GM12875 (cell line): Measurements from ENCODE around the gene KRT71.

ENCODE experiments used
- H3K4me3 ChIP-seq: one replicate; pipeline ENCODE4 v1.5.1; 2011; ENCODE audit warnings: low read depth, low read length, control low read depth
- TF ChIP-seq, protein P1 (sequence below): IDR thresholded peaks from 2 replicates; pipeline ENCODE4 v1.5.1; 2011; ENCODE audit warnings: low read depth, mild to moderate bottlenecking, control low read depth, inconsistent platforms, low read length, moderate library complexity, borderline replicate concordance; ENCODE audit not compliant: insufficient read depth

Gene KRT71

DNA sequence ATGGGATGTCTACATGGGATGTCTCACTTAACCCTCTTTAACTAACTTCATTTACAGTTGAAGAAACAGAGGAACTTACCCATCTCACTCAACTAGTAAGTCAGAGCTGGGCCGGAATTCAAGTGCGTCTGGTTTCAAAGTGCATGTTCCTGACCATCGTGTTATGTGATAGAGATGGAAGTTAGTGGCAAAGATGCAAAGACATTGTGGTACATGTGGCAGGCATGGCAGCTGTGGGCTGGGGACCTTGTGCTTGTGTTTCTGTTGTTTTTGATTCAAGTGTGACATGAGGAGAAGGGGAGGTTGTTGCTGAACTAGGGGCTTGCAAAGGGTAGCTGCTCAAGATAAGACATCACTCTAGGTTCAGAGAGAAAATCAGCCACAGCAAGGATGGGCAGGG lies 23.0 kb upstream of the KRT71 start:
- TF ChIP-seq, protein P1, sequence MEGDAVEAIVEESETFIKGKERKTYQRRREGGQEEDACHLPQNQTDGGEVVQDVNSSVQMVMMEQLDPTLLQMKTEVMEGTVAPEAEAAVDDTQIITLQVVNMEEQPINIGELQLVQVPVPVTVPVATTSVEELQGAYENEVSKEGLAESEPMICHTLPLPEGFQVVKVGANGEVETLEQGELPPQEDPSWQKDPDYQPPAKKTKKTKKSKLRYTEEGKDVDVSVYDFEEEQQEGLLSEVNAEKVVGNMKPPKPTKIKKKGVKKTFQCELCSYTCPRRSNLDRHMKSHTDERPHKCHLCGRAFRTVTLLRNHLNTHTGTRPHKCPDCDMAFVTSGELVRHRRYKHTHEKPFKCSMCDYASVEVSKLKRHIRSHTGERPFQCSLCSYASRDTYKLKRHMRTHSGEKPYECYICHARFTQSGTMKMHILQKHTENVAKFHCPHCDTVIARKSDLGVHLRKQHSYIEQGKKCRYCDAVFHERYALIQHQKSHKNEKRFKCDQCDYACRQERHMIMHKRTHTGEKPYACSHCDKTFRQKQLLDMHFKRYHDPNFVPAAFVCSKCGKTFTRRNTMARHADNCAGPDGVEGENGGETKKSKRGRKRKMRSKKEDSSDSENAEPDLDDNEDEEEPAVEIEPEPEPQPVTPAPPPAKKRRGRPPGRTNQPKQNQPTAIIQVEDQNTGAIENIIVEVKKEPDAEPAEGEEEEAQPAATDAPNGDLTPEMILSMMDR: no peak
- no peak overlapping the region for H3K4me3 ChIP-seq

DNA sequence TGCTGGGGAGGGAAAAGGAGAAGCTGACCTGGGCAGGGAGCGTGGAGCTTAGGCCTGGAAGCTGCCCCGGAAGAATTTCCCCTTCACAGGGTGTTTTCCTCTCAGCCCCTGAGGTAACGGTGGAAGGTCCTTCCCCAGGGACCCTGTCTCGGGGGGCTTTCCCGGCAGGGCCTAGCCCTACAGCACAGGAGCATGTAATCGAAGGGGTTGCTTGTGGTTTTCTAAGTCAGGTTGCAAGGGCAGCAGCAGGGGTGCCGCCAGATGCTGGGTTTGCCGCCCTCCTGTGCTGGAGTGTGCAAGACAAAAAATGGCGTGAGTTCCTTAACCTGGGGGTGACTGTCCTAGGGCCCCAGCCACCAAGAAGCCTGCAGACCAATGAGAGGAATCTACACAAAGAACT lies 22.3 kb upstream of the KRT71 start:
- H3K4me3 ChIP-seq: no peak overlapping the region
- TF ChIP-seq, protein P1: no peak

DNA sequence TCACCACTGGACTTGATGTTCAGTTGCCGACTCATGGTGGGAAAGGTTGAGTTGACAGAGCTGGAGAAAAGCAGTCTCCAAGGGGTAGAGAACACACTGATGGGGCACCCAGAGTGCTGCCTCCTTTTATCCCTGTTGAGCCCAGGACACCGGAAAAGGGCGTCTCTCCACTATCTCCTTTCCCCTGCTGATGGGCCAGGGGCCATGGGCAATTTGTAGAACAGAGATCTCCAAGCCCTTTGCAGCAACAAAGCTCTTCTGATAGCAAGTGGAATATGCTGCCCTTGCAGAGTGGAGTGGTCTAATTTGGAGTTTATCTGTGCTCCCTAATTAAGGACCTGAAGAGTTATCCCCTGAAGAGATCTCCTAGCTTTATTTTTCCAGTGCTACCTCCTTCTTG lies 20.8 kb upstream of the KRT71 start, which contains the start of gene KRT74:
Gene KRT74, minus strand, starts transcription at position 101 of the 400 bp plus-strand sequence. Its CDS starts 66 bp downstream, at position 35.
- H3K4me3 ChIP-seq: no peak within 1 kb of the TSS
- TF ChIP-seq, protein P1: no peak

DNA sequence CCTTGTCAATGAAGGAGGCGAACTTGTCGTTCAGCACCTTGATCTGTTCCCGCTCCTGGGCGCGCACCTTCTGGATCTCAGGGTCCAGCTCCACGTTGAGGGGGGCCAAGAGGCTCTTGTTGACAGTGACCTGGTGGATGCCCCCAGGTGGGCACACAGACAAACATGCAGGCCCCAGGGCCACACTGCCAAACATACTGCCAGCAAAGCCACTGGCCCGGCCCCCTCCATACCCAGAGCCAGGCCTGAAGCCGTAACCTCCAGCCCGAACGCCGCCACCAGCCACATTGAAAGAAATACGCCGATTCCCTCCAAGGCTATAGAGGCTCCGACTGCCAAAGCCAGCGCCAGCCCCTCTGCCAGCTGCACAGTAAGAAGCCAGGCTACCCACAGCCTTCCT lies 20.4 kb upstream of the KRT71 start:
- no peak overlapping the region for H3K4me3 ChIP-seq
- TF ChIP-seq, protein P1: no peak

DNA sequence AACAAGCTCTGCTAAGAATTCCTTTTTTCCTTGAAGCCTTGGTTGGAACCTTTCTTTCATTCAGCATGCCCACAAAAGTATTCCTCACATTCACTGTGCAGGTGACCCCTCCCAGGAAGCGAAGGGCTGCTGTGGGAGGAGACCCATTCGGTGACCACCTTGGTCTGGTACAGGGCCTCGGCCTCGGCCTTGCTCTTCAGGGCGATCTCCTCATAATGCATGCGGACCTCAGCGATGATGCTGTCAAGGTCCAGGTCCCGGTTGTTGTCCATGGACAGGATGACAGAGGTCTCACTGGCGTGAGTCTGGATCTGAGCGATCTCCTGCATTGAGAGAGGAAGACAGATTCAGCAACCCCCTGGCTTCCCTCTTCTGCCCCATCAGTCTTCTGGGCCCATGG lies 17.6 kb upstream of the KRT71 start:
- TF ChIP-seq, protein P1: no peak
- H3K4me3 ChIP-seq: no peak overlapping the region

DNA sequence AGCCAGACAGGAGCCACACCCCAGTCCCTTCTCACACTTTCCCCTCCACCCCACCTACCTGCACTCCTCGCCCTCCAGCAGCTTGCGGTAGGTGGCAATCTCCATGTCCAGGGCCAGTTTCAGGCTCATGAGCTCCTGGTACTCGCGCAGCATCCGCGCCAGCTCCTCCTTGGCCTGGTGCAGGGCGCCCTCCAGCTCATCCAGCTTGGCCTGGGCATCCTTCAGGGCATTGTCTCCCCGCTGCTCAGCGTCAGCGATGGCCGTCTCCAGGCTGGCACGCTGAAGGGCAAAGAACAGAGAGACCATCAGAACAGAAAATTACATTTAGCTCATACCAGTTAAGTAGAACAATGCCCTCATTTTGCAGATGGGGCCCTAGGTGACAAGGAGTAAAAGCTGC lies 15.2 kb upstream of the KRT71 start:
- no peak overlapping the region for H3K4me3 ChIP-seq
- TF ChIP-seq, protein P1: no peak

DNA sequence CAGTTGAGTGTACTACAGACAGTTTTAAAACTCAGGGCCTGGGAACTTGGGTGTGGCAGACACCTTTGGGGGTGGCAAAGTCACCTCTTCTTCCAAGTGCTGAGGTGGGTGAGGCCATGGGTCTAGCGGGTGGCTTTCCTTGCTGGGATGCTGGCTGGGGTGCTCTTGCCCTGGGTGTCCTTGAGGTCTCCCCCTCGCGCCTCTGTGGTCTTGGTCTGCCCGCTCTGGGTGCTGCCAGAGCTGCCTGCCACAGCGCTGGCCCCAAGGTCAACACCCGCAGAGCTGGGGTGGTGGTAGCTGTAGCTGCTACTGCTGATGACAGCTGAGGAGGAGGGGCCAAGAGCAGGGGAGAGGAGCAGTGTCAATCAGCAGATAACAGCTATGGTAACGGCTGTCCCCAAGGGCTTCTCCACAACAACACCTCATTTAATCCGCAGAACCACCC lies 13.9 kb upstream of the KRT71 start:
- no peak overlapping the region for H3K4me3 ChIP-seq
- TF ChIP-seq, protein P1: no peak
